A172 (cell line): ENCODE data around the gene CAV3. TPM values are rescaled to one million over a fixed set of nuclear protein-coding genes. Genes with fewer than 3 reads are reported as not detected.
A peak's percentile ranks its signal among the peaks of the same experiment; 100 is the strongest.

Experiments
- DNase-seq: peaks from one replicate; pipeline ENCODE4 v3.0.0-alpha.2; 2015; ENCODE audit warnings: low spot score
- total RNA-seq: library from RNA; depleted of rRNA; stranded (reverse); fragments of >200 nt; shearing (Covaris generic); gene quantifications from 2 replicates; pipeline ENCODE4 v1.2.3, GENCODE V29; 2014

Gene CAV3
- total RNA-seq, 1 experiment from 2014 or later = not detected

GRCh38 chr3:8761866-8762265 lies 28.3 kb downstream of the CAV3 start:
- DNase-seq = no peak

DNA sequence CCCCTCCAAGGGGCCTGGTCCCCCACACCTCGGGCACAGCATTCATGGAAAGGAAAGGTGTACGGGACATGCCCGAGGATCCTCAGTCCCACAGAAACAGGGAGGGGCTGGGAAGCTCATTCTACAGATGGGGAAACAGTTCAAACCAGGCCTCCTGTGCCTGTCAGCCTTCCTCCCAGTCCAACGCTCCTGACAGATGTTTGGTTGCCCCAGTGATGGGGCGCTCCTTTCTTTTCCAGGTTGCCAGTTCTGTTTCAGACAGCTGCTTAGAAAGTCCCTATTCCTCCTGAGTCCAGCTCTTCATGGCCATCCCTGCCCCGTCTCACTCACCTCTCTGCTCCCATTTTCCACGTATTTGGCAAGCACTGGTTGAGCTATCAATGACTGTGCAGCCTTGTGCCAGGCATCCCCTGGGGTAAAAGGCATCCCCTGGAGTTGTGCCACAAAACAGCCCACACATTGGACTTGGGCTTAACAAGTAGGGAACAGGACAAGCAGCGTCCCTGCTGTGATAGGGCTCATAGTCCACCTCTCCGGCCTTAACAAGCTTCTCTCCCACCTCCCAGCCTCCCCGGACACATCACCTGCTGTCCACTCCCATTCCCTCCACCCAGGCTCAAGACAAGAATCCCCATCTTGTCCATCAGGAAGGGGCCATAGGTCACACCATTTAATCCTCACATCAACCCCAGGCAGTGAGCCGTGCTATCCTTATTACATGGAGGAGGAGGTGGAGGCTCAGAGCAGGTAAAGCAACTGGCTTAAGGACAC lies 29.2 kb downstream of the CAV3 start:
- DNase-seq = no peak

DNA sequence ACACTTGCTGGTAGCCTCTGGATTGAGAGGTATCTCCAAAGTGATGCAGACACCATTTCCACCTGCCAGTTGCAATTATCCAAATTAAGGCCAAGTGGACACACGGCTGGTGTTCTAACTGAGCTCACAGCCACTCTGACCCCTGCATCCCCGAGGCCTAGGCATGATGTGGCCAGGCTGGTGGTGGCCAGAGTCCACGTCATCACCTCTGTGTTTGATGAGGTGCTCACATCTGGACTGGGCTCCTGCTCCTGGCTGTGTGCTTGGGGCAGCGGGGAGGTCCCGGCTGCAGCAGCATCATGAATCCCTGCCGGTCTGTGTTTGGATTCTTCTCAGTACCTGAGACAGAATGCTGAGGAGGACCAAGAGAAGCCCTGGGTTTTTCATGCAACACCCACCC lies 30.9 kb downstream of the CAV3 start:
- no peak for DNase-seq

- no peak for DNase-seq
Measured at GRCh38 chr3:8765528-8765927, 31.9 kb downstream of the CAV3 start.

- no peak for DNase-seq
Measured at GRCh38 chr3:8766148-8766547, 32.5 kb downstream of the CAV3 start.

DNA sequence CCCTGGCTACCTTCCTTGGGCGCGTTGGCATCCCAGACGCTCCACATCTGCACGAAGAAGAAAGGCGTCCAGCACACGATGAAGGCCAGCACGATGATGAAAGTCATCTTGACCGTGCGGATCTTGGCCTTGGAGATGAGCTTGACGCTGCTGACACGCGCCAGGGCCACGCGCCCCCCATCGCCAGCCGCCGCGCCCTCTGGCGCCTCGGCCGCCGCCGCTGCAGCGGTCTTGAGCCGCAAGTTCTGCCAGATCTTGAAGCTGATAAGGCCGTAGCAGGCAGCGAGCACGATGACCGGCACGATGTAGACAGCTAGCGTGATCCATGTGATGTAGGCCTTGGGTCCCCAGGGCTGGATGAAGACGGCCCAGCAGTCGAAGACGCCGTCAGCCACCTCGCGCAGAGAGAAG lies 33.7 kb downstream of the CAV3 start:
- no peak for DNase-seq

DNA sequence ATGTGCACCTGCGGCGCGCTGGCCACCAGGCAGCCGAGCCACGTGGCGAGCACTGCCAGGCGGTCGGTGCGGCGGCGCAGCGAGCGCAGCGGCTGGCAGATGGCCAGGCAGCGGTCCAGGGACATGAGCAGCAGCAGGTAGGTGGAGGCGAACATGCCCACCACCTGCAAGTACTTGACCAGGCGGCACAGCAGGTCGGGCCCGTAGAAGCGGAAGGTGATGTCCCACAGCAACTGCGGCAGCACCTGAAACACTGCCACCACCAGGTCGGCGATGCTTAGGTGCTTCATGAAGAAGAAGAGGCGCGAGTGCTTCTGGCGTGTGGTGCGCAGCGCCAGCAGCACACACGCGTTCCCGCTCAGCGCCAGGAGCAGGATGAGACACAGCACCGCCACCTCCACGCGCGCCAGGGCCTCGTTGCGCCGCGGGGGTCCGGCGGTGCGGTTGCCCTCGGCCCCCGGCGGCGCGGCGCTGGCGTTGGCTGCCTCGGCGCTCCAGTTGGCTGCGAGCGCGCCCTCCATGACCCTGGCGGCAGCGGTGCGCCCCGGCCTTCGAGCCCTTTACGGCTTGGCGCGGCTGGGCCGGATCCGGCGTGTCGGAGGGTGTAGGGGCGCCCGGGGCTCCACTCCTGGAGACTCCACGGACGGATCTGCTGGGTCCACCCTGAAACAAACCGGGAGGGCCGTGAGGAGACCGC lies 34.2 kb downstream of the CAV3 start:
- no peak for DNase-seq

DNA sequence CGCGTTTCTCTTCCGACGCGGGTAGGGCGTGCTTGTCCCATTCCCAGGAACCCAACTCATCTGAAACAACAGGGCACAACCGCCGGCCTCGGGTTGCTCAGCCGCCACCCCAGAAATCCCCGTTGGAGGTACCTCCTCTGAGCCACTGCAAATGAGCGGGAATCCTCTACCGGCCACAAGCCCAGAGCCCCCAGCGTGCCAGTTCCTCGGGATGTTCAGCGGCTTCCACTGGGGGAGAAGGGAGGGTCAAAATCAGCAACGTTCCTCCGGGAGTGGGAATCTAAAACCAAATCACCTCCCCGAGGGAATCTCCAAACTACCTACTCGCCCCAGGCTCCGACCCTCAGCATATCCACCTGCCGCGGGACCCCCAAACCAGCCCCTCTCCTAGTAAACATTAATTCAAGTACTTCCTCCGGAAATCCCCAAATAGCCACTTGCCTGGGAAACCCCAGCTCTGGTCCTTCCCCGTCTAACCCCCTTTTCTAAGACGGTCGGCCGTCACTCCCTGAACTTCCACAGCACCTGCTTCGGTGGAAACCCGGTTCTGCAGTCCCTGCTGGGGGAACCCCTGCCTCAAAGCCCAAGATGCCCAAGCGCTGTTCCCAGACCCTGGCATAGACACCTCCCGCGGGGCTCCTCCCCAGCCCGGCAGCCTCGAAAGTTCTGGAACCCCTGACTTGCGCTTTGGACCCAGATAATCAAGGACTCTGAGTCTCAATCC lies 34.9 kb downstream of the CAV3 start:
- DNase-seq = no peak

DNA sequence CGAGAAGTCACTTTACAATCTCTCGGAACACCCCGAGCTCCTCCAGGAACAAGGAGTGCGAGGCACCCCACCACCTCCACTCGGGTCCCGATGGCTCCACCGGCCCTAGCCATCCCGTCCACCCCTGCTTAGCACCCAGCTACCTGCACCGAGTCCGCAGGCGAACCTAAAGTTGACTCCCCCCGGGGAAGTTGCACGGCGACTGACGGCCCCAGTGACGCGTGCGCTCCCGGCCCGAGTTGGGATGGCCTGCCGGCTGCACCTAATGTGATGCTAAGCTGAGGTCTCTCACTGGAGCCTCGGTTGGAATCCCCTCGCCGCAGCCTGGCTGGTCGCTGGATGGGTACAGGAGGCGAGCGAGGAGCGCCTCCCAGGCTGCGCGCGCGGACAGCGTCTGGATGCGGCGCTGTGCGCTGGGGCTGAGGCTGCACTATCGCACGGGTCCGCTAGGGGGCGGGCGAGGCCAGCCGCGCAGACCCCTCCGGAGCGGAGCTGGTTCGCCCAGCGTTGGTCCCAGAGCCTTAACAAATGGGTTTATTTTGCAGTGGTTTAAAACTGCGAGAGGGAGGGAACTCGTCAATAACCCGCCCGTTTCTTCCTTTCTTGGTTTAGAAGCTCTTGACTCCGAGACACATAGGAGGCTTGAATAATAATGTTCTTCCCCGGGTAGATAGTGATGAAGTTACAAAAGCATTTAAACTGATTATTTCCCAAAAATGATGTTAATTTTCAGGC lies 35.7 kb downstream of the CAV3 start, which contains the start of gene OXTR:
Gene OXTR (minus strand): TSS at position 526 of the 735 bp plus-strand sequence. CDS start 1,426 bp downstream, outside the sequence.
- DNase-seq = peak; percentile 82

DNA sequence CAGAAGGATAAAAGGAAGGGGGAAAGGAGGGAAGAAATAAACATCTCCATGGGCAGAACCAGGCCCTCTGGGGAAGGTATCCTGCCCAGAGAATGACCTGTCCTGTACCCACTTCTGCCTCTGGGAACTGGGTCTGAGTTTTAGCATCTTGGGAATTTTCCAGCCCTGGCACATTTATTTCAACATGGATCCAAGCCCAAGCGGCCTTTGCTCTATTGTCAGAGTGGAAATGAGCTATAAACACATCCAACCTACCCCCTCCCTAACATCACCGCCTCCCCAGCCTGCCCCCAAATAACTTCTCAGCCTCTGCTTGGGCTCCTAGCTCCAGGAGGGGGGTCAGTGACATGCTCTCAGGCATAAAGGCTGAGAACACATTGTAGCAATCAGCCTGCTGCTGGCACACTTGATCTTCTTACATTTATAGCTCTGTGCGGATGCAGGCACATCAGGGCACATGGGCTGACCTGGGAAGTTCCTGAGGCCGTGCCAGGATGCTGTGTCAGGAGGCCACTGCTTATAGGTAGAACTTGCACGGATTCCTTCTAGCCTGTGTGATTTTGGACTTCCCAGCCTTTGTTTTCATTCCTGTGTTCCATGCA lies 40.4 kb downstream of the CAV3 start:
- DNase-seq = no peak

GRCh38 chr3:8775181-8775580 lies 41.6 kb downstream of the CAV3 start:
- no peak for DNase-seq

GRCh38 chr3:8775602-8776001 lies 42.0 kb downstream of the CAV3 start:
- no peak for DNase-seq

GRCh38 chr3:8776406-8776805 lies 42.8 kb downstream of the CAV3 start:
- peak; percentile 47 for DNase-seq

GRCh38 chr3:8777201-8777977 lies 43.8 kb downstream of the CAV3 start:
- DNase-seq = no peak

DNA sequence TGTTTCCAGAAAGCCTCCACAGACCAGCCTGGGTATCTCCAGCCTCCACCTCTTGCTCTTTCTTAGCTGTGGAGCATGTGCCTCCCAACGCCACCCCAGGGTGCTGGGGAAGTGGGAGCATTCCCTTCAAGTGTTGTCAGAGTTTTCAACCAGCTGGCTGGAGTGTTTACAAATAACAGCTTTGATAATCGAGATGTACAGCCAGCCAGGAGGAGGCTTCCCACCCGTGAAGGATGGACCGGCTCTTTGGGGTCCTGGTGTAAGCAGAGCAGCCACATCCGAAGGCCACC lies 44.3 kb downstream of the CAV3 start:
- DNase-seq = no peak

DNA sequence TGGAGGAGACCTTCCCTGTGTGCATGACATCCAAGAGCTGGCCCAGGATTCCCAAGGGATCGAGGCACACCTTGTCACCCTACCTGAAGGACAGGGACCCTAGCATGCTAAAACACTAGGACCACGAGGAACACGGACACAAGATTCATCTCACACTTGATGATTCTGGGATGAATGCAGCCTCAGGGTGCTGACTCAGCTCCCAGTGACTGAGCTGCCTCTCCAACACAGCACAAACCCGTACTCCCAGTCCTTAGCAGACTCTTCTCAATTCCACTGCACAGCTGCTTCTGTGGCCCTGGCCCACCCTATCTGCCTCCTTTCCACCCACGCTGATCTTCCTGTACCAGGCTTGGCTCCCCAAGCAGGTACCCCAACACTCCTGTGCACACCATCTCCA lies 44.9 kb downstream of the CAV3 start:
- no peak for DNase-seq

GRCh38 chr3:8780279-8780678 lies 46.7 kb downstream of the CAV3 start:
- no peak for DNase-seq

DNA sequence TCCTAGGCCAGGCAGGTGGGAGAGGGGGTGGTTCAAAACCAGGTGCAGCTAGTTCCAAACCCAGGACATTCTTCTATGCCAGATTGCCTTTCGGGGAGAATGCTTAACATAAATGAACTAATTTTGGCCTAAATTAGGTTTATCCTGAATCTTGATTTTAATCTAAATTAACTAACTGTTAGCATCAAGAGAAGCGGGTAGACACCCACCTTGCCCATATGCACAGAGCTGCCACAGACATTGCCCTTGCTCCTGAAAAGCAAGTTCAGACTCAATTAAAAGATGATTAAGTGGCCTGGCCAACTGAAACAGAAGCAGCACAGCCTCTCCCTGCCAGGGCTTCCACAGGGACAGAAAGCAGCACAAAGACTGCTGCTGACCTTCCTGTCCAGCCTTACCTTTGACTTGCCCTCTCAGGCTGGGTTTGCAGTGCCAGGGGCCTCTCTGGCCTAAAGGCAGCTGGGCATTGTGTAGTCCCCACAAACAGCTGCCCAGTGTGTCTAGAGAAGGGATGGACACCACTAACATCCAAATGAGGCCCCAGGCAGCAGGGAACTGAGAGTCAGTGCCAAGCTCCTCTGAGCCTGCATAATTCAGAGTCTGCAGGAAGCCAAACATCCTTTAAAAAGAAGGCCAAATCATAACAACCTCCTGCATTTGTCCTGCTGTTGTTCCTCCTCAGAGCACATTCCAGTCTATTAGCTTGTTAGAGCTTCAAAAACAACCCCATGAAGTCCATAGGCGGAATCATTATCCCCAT lies 51.3 kb downstream of the CAV3 start:
- no peak for DNase-seq

- no peak for DNase-seq
Measured at GRCh38 chr3:8790529-8790928, 56.9 kb downstream of the CAV3 start.

- peak; percentile 62 for DNase-seq
Measured at GRCh38 chr3:8793242-8793641, 59.6 kb downstream of the CAV3 start.
